Transverse colon (tissue), 4 donors: ENCODE measurements around the gene CTDSP2. TPM values are rescaled to one million over a fixed set of nuclear protein-coding genes. Genes with fewer than 3 reads are reported as not detected.

ENCODE experiments used
- DNase-seq: peaks from one replicate; pipeline ENCODE4 v3.0.0-alpha.2; 2019
- H3K27ac ChIP-seq, 4 donors: fragments of 200-600 bp; sonication (generic); 2 replicates each; pipeline ENCODE4 v1.5.1; 2016 to 2018; ENCODE audit warnings: inconsistent platforms in 4 of 4
- H3K27me3 ChIP-seq: fragments of 200-600 bp; sonication (generic); 2 replicates; pipeline ENCODE4 v1.5.1; 2017; ENCODE audit warnings: inconsistent platforms
- H3K36me3 ChIP-seq, 4 donors: fragments of 200-600 bp; sonication (generic); 2 replicates each; pipeline ENCODE4 v1.5.1; 2017 to 2019; ENCODE audit warnings: inconsistent platforms in 4 of 4
- H3K4me1 ChIP-seq, 4 donors: fragments of 200-600 bp; sonication (generic); 2 replicates each; pipeline ENCODE4 v1.5.1; 2017 to 2020; ENCODE audit warnings: inconsistent platforms in 4 of 4
- H3K4me3 ChIP-seq, 4 donors: fragments of 200-600 bp; sonication (generic); 1 replicate in 1 of 4; 2 replicates in 3 of 4; pipeline versions ENCODE4 v1.5.1 to v1.6.1; 2017 to 2019; ENCODE audit warnings: inconsistent platforms in 4 of 4
- H3K9me3 ChIP-seq, 2 donors: fragments of 200-600 bp; sonication (generic); 2 replicates each; pipeline ENCODE4 v1.5.1; 2017 to 2019; ENCODE audit warnings: inconsistent platforms in 2 of 2
- EP300 ChIP-seq: sonication (generic); formaldehyde crosslinking; IDR thresholded peaks from one replicate; pipeline ENCODE4 v1.6.1; 2017; ENCODE audit warnings: antibody characterized with exemption, low read depth
- POLR2A ChIP-seq: fragments of 450-650 bp; IDR thresholded peaks from one replicate; pipeline ENCODE4 v1.6.1; 2016; ENCODE audit warnings: antibody characterized with exemption, mild to moderate bottlenecking, moderate library complexity
- POLR2AphosphoS5 ChIP-seq, 3 donors: sonication (generic); formaldehyde crosslinking; IDR thresholded peaks; one replicate each; pipeline ENCODE4 v1.6.1; 2016; ENCODE audit warnings: antibody characterized with exemption in 3 of 3
- WGBS, 2 donors: methylation state at CpG; one replicate each; pipeline ENCODE4 v1.1.5; 2018; ENCODE audit warnings: low coverage in 1 of 2; 5-methylcytosine and 5-hydroxymethylcytosine counted together
- in situ Hi-C, 4 donors: fragments of 200-750 bp; cut with MboI; loops; one replicate each; pipeline versions ENCODE4 v1.15.0 to v1.15.1; 2017; ENCODE audit warnings: low sequenced_read_pairs in 3 of 4, low pct_ligation_motif_present in 1 of 4, low pct_unique_long_range_greater_than_20kb in 1 of 4
- intact Hi-C: fragments of 100-400 bp; cut with DNase I; formaldehyde crosslinking; loops from one replicate; pipeline ENCODE4 v1.15.1; 2023; ENCODE audit warnings: low total_unique reads
- total RNA-seq, 4 donors: library from RNA; depleted of rRNA; stranded (reverse); fragments of >200 nt; gene quantifications; one replicate each; pipeline ENCODE4 v1.1.0, GENCODE V29; 2016
- TF ChIP-seq, protein P1 (sequence below), 5 experiments: fragments of 200-600 bp in 3 of 5; fragments of 450-650 bp in 2 of 5; sonication (generic) in 3 of 5; IDR thresholded peaks; 1 replicate in 2 of 5; 2 replicates in 3 of 5; pipeline ENCODE4 v1.5.1; 2016 to 2017; ENCODE audit warnings: antibody characterized with exemption in 5 of 5, inconsistent platforms in 3 of 5, mild to moderate bottlenecking in 2 of 5, moderate library complexity in 1 of 5

CTDSP2 gene
- total RNA-seq, 4 donors from 2014 or later = 174 to 268 (median 231) TPM

GRCh38 chr12:57834086-57834876, 12.2 kb downstream of the CTDSP2 start:
- no peak for DNase-seq
- peak overlapping the region; percentile 8 to 98 (median 78) for H3K27ac ChIP-seq
- H3K4me3 ChIP-seq = no peak overlapping the region
- H3K9me3 ChIP-seq = no peaks in the 10 kb centered on the region
- intact Hi-C loops (no loop called here), in situ Hi-C loops (loop anchor here in 2 of 4 donors (5.0 to 10.0 kb wide), 2 partner anchors 71 to 73 kb away; no protein-coding TSS in a partner anchor)
- no peaks in the 10 kb centered on the region for H3K36me3 ChIP-seq
- peaks cover 83 to 100% (median 91%) of the 10 kb centered on the region in 4 donors for H3K4me1 ChIP-seq
- TF ChIP-seq POLR2AphosphoS5 (IDR thresholded peaks at IDR 0.05) (no peak), EP300 (no peak), POLR2A (no peak)
- TF ChIP-seq, protein P1, sequence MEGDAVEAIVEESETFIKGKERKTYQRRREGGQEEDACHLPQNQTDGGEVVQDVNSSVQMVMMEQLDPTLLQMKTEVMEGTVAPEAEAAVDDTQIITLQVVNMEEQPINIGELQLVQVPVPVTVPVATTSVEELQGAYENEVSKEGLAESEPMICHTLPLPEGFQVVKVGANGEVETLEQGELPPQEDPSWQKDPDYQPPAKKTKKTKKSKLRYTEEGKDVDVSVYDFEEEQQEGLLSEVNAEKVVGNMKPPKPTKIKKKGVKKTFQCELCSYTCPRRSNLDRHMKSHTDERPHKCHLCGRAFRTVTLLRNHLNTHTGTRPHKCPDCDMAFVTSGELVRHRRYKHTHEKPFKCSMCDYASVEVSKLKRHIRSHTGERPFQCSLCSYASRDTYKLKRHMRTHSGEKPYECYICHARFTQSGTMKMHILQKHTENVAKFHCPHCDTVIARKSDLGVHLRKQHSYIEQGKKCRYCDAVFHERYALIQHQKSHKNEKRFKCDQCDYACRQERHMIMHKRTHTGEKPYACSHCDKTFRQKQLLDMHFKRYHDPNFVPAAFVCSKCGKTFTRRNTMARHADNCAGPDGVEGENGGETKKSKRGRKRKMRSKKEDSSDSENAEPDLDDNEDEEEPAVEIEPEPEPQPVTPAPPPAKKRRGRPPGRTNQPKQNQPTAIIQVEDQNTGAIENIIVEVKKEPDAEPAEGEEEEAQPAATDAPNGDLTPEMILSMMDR (IDR thresholded peaks at IDR 0.05) = no peak
- no peaks in the 10 kb centered on the region for H3K27me3 ChIP-seq
- 33% methylated on average over 1 of the region's 1 CpG; no CpG with 5 or more reads in 1 of the 2 donors for WGBS, 2 donors

DNA sequence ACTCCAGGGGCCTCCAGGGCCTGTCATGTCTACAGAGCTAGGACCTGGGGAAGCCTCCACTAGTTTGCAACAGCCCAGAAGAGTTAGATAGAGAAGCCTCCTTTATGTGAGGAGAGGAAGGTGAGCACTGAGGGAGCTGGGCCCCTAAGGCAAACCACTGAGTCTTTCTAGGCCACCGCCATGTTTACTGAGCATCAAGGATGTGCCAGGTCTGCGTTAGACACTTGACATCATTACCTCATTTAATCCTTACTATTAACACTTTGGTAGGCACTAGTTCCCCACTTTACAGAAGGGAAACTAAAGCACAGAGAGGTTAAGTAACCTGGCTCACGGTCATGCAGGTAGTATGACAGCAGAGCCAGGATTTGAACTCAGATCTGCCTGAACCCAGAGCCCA, 12.9 kb downstream of the CTDSP2 start:
- no peak for DNase-seq
- in situ Hi-C loops = loop anchor here in 2 of 4 donors (5.0 to 10.0 kb wide), 2 partner anchors 71 to 74 kb away; no protein-coding TSS in a partner anchor
- TF ChIP-seq POLR2A (no peak), POLR2AphosphoS5 (IDR thresholded peaks at IDR 0.05) (no peak), EP300 (no peak)
- TF ChIP-seq, protein P1 (IDR thresholded peaks at IDR 0.05) = no peak
- WGBS, 2 donors = 40 to 83% methylated on average over 2 to 3 of the region's 3 CpGs
- intact Hi-C loops = loop anchor here (2.0 kb wide), 1 partner anchor 71 kb away; no protein-coding TSS in a partner anchor
- H3K9me3 ChIP-seq = no peaks in the 10 kb centered on the region
- peak overlapping the region; percentile 66 to 98 (median 78) for H3K27ac ChIP-seq
- peaks cover 0 to 4% (median 2%) of the 10 kb centered on the region in 4 donors for H3K36me3 ChIP-seq
- H3K4me1 ChIP-seq = peaks cover 77 to 99% (median 85%) of the 10 kb centered on the region in 4 donors
- H3K27me3 ChIP-seq = no peaks in the 10 kb centered on the region
- no peak overlapping the region for H3K4me3 ChIP-seq

DNA sequence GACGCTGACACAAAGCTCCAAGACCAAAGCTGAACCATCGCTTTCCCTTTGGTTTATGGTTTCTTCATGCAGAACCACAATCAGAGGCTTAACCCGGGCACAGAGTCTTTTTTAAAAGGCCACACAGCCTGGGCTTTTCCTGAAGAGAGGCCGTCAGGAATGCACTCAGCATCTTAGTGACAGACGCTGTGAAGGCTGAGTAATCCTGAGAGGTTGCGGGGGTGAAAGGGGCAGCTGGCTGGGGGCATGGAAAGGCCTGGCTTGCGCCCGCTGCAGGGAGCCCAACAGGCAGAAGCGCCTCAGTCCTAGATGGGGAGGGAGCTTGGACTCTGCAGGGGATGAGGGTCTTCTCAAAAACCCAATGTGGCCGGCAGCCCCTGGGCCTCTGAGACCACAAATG, 13.6 kb downstream of the CTDSP2 start:
- DNase-seq = no peak
- Histone ChIP-seq H3K36me3 (peaks cover 0 to 12% (median 6%) of the 10 kb centered on the region in 4 donors), H3K4me1 (peaks cover 70 to 93% (median 78%) of the 10 kb centered on the region in 4 donors), H3K9me3 (no peaks in the 10 kb centered on the region), H3K27me3 (no peaks in the 10 kb centered on the region), H3K4me3 (peak overlapping the region in 1 of 4 donors; percentile 23), H3K27ac (peak overlapping the region; percentile 66 to 98 (median 78))
- in situ Hi-C loops (loop anchor here in 2 of 4 donors (5.0 to 10.0 kb wide), 2 partner anchors 72 to 74 kb away; no protein-coding TSS in a partner anchor), intact Hi-C loops (loop anchor here (2.0 kb wide), 1 partner anchor 72 kb away; no protein-coding TSS in a partner anchor)
- WGBS, 2 donors = 34 to 39% methylated on average over 9 to 10 of the region's 10 CpGs
- TF ChIP-seq, protein P1 (IDR thresholded peaks at IDR 0.05) = no peak
- TF ChIP-seq POLR2AphosphoS5 (IDR thresholded peaks at IDR 0.05) (no peak), EP300 (no peak), POLR2A (no peak)

GRCh38 chr12:57830393-57830792, 16.1 kb downstream of the CTDSP2 start:
- Histone ChIP-seq H3K9me3 (no peaks in the 10 kb centered on the region), H3K27me3 (no peaks in the 10 kb centered on the region), H3K27ac (peak overlapping the region in 3 of 4 donors; percentile 66 to 98 (median 85)), H3K4me1 (peaks cover 45 to 67% (median 52%) of the 10 kb centered on the region in 4 donors), H3K36me3 (peaks cover 0 to 37% (median 22%) of the 10 kb centered on the region in 4 donors), H3K4me3 (no peak overlapping the region)
- intact Hi-C loops = loop anchor here (2.0 kb wide), 1 partner anchor 68 kb away; no protein-coding TSS in a partner anchor
- in situ Hi-C loops = loop anchor here in 2 of 4 donors (5.0 to 10.0 kb wide), 2 partner anchors 74 to 77 kb away; no protein-coding TSS in a partner anchor
- TF ChIP-seq, protein P1 (IDR thresholded peaks at IDR 0.05) = no peak
- TF ChIP-seq POLR2AphosphoS5 (IDR thresholded peaks at IDR 0.05) = no peak
- TF ChIP-seq POLR2A = no peak
- no peak for TF ChIP-seq EP300
- WGBS, 2 donors = 80 to 87% methylated on average over 1 to 2 of the region's 2 CpGs
- DNase-seq = no peak
